Fibroblast of lung (primary cell): ENCODE measurements around the gene VPS26B. TPM values are rescaled to one million over a fixed set of nuclear protein-coding genes. Genes with fewer than 3 reads are reported as not detected.

Experiments
- DNase-seq, 2 donors: peaks; one replicate each; pipeline versions ENCODE4 v3.0.0 to v3.0.0-alpha.2; 2010; ENCODE audit warnings: low read depth in 2 of 2
- H2AFZ ChIP-seq: 2 replicates; pipeline ENCODE4 v1.5.1; 2012; ENCODE audit warnings: low read length, control low read depth, inconsistent platforms
- H3K27ac ChIP-seq: 2 replicates; pipeline ENCODE4 v1.5.1; 2011; ENCODE audit warnings: low read length, control low read depth; ENCODE audit not compliant: insufficient read depth
- H3K27me3 ChIP-seq: 2 replicates; pipeline ENCODE4 v1.5.1; 2011; ENCODE audit warnings: mild to moderate bottlenecking, low read length; ENCODE audit not compliant: control insufficient read depth, insufficient read depth
- H3K36me3 ChIP-seq: 2 replicates; pipeline ENCODE4 v1.5.1; 2011; ENCODE audit warnings: low read length; ENCODE audit not compliant: control insufficient read depth, insufficient read depth
- H3K4me1 ChIP-seq: 2 replicates; pipeline ENCODE4 v1.5.1; 2011; ENCODE audit warnings: low read length; ENCODE audit not compliant: control insufficient read depth, insufficient read depth; ENCODE audit errors: extremely low read depth
- H3K4me2 ChIP-seq: 2 replicates; pipeline ENCODE4 v1.5.1; 2011; ENCODE audit warnings: low read length, control low read depth; ENCODE audit not compliant: insufficient read depth; ENCODE audit errors: extremely low read depth
- H3K4me3 ChIP-seq, 4 experiments: fragments of 200-600 bp in 1 of 4; sonication (generic) in 1 of 4; replicated peaks in 1 of 4; 2 replicates each; pipeline ENCODE4 v1.5.1; 2011 to 2016; ENCODE audit warnings: low read length in 4 of 4, low read depth in 3 of 4, mild to moderate bottlenecking in 3 of 4, control low read depth in 2 of 4, inconsistent platforms in 1 of 4, mixed read lengths in 1 of 4; ENCODE audit not compliant: insufficient read depth in 1 of 4; ENCODE audit errors: control extremely low read depth in 1 of 4
- H3K79me2 ChIP-seq: 2 replicates; pipeline ENCODE4 v1.5.1; 2012; ENCODE audit warnings: mild to moderate bottlenecking, low read length, inconsistent platforms; ENCODE audit not compliant: control insufficient read depth, insufficient read depth
- H3K9ac ChIP-seq: 2 replicates; pipeline ENCODE4 v1.5.1; 2011; ENCODE audit warnings: mild to moderate bottlenecking, low read length, control low read depth; ENCODE audit not compliant: insufficient read depth
- H3K9me3 ChIP-seq: 2 replicates; pipeline ENCODE4 v1.5.1; 2012; ENCODE audit warnings: low read depth, low read length; ENCODE audit not compliant: control insufficient read depth, insufficient read depth
- H4K20me1 ChIP-seq: 2 replicates; pipeline ENCODE4 v1.5.1; 2011; ENCODE audit warnings: low read length; ENCODE audit not compliant: control insufficient read depth, insufficient read depth; ENCODE audit errors: extremely low read depth
- EZH2 ChIP-seq: IDR thresholded peaks from 2 replicates; pipeline ENCODE4 v1.5.1; 2012; ENCODE audit warnings: low read length, control low read depth, mild to moderate bottlenecking; ENCODE audit errors: missing control alignments
- polyA plus RNA-seq, 2 donors: library from polyadenylated mRNA; depleted of rRNA in 1 of 2; stranded (reverse) in 1 of 2; unstranded in 1 of 2; fragments of >200 nt; gene quantifications; 2 replicates each; pipeline ENCODE4 v1.2.1, GENCODE V29; 2011 to 2012; ENCODE audit warnings: missing spikeins in 1 of 2
- total RNA-seq: library from RNA; depleted of rRNA; stranded (reverse); fragments of >200 nt; gene quantifications from 2 replicates; pipeline ENCODE4 v1.2.1, GENCODE V29; 2014
- TF ChIP-seq, protein P1 (sequence below), 2 donors: IDR thresholded peaks in 1 of 2; conservative IDR thresholded peaks in 1 of 2; 1 replicate in 1 of 2; 2 replicates in 1 of 2; pipeline ENCODE4 v1.5.1; 2011 to 2012; ENCODE audit warnings: low read length in 2 of 2, control low read depth in 1 of 2, inconsistent platforms in 1 of 2, low read depth in 1 of 2, mild to moderate bottlenecking in 1 of 2

Gene VPS26B
- total and polyA plus RNA-seq, 2 donors (not counting 1 experiment from before 2014, with no cell fraction given): 39.0 to 44.3 TPM

DNA sequence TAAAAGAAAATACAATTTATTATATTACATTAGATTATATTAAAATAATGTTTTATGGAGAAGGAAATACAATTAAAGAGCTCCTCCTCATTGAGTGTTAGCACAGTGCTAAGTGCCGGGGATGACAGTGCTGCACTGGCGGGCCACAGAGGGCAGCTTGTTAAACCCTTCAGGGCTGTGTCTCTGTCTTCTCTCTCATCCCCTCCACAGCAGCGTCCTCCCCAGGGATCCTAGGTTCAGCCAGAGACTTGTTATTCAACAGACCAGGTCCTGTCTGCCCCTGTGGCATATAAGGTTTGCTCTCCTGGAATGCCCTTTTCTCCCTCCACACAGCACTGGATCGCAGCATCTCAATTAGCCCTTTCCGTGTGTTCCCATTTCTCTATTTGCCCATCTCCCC is 14.5 kb downstream of the VPS26B start:
- H3K4me3 ChIP-seq: no peak overlapping the region
- DNase-seq: no peak
- no peaks in the 10 kb centered on the region for H4K20me1 ChIP-seq
- no peaks in the 10 kb centered on the region for H3K4me1 ChIP-seq
- no peak overlapping the region for H3K27ac ChIP-seq
- no peaks in the 10 kb centered on the region for H3K79me2 ChIP-seq
- no peaks in the 10 kb centered on the region for H3K27me3 ChIP-seq
- no peak overlapping the region for H2AFZ ChIP-seq
- TF ChIP-seq EZH2: no peak
- TF ChIP-seq, protein P1, sequence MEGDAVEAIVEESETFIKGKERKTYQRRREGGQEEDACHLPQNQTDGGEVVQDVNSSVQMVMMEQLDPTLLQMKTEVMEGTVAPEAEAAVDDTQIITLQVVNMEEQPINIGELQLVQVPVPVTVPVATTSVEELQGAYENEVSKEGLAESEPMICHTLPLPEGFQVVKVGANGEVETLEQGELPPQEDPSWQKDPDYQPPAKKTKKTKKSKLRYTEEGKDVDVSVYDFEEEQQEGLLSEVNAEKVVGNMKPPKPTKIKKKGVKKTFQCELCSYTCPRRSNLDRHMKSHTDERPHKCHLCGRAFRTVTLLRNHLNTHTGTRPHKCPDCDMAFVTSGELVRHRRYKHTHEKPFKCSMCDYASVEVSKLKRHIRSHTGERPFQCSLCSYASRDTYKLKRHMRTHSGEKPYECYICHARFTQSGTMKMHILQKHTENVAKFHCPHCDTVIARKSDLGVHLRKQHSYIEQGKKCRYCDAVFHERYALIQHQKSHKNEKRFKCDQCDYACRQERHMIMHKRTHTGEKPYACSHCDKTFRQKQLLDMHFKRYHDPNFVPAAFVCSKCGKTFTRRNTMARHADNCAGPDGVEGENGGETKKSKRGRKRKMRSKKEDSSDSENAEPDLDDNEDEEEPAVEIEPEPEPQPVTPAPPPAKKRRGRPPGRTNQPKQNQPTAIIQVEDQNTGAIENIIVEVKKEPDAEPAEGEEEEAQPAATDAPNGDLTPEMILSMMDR (conservative IDR thresholded peaks at IDR 0.05 in 1 of 2, IDR thresholded peaks at IDR 0.05 in 1 of 2; ENCODE audit: low read depth in 1 of 2, low read length in 2 of 2): no peak
- peaks cover 7% of the 10 kb centered on the region for H3K36me3 ChIP-seq
- H3K9me3 ChIP-seq: no peaks in the 10 kb centered on the region
- no peak overlapping the region for H3K4me2 ChIP-seq
- no peak overlapping the region for H3K9ac ChIP-seq

DNA sequence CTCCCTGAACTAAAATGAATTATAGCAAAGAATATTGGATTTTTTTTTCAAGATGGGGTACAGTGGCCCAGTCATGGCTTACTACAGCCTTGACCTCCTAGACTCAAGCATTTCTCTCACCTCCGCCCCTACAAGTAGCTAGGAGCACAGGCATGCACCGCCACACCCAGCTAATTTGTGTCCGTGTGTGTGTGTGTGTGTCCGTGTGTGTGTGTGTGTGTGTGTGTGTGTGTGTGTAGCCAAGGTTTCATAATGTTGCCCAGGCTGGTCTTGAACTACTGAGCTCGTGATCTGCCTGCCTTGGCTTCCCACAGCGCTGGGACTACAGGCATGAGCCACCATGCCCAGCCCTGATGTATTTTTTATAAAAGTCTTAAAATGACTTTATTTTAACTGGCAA is 16.1 kb downstream of the VPS26B start:
- Histone ChIP-seq H3K9me3 (no peaks in the 10 kb centered on the region), H3K4me3 (no peak overlapping the region), H3K4me1 (no peaks in the 10 kb centered on the region), H3K9ac (no peak overlapping the region), H2AFZ (no peak overlapping the region), H3K79me2 (no peaks in the 10 kb centered on the region), H3K27ac (no peak overlapping the region), H3K27me3 (no peaks in the 10 kb centered on the region), H4K20me1 (no peaks in the 10 kb centered on the region), H3K36me3 (peaks cover 14% of the 10 kb centered on the region), H3K4me2 (no peak overlapping the region)
- no peak for DNase-seq
- TF ChIP-seq EZH2: no peak
- TF ChIP-seq, protein P1 (conservative IDR thresholded peaks at IDR 0.05 in 1 of 2, IDR thresholded peaks at IDR 0.05 in 1 of 2; ENCODE audit: low read depth in 1 of 2, low read length in 2 of 2): no peak

DNA sequence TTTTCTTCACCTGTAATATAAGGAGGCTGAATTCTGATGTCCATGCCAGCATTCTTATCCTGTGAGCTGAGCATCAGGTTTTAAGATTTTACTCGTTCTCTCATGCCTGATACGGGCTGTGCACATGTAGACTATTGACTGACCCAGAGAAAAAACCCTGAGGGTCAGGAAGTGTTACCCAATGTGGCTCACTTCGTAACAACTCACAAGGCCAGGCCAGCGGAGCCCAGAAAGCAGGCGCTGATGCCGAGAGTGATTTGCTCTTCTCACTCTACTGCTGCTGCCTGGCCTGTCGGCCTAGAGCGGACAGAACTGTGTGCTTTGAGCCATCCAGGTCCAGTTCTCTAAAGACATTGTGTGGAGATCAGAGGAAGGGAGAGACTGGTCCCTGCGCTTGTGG is 17.9 kb downstream of the VPS26B start:
- Histone ChIP-seq H3K79me2 (no peaks in the 10 kb centered on the region), H4K20me1 (no peaks in the 10 kb centered on the region), H3K36me3 (peaks cover 20% of the 10 kb centered on the region), H3K4me2 (no peak overlapping the region), H3K27ac (no peak overlapping the region), H3K9me3 (no peaks in the 10 kb centered on the region), H3K4me3 (no peak overlapping the region), H2AFZ (no peak overlapping the region), H3K9ac (no peak overlapping the region), H3K4me1 (no peaks in the 10 kb centered on the region), H3K27me3 (no peaks in the 10 kb centered on the region)
- no peak for DNase-seq
- TF ChIP-seq, protein P1 (conservative IDR thresholded peaks at IDR 0.05 in 1 of 2, IDR thresholded peaks at IDR 0.05 in 1 of 2; ENCODE audit: low read depth in 1 of 2, low read length in 2 of 2): no peak
- TF ChIP-seq EZH2: no peak
